Measurements from ENCODE around the gene KLHL7. TPM values are rescaled to one million over a fixed set of nuclear protein-coding genes. Genes with fewer than 3 reads are reported as not detected.
A peak's percentile ranks its signal among the peaks of the same experiment; 100 is the strongest.

KLHL7 gene, protein sequence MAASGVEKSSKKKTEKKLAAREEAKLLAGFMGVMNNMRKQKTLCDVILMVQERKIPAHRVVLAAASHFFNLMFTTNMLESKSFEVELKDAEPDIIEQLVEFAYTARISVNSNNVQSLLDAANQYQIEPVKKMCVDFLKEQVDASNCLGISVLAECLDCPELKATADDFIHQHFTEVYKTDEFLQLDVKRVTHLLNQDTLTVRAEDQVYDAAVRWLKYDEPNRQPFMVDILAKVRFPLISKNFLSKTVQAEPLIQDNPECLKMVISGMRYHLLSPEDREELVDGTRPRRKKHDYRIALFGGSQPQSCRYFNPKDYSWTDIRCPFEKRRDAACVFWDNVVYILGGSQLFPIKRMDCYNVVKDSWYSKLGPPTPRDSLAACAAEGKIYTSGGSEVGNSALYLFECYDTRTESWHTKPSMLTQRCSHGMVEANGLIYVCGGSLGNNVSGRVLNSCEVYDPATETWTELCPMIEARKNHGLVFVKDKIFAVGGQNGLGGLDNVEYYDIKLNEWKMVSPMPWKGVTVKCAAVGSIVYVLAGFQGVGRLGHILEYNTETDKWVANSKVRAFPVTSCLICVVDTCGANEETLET
- polyA plus RNA-seq (2011; rRNA removed) (36.3 and 45.4 TPM in 2 replicates), polyA plus RNA-seq (2017; fragmentation: RNase III; extraction: RNeasy Plus Mini Kit Qiagen cat#74134 plus additional on column Dnase treatment) (21.7 to 23.9 TPM (median 23.3 TPM) in 3 replicates), polyA minus RNA-seq (2011; rRNA and poly(A)+ RNA removed) (9.3 and 11.0 TPM in 2 replicates)
- polyA plus RNA-seq (2012; cell fraction: cytosol; rRNA removed): 17.8 and 19.9 TPM in 2 replicates
- 11.9 and 15.0 TPM in 2 replicates for polyA plus RNA-seq (2012; cell fraction: nucleus; rRNA removed)

DNA sequence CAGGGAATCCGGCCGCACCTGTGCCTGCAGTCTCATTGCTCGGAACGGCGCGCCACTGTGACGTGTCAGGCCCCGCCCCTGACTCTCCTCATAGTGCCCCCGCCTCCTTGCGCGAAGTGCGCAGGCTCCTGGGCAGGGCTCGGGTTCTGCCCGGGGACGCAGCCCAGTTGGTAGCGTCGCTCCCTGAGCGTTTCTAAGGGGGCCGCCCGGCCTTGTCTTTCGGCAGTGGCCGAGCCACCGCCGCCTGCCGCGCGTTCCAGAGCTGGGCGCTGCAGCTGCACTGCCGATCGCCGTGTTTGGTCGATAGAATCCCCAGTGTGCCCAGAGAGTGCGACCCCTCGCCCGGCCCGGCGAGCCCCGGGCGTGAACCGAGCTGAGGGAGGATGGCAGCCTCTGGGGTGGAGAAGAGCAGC, at the start of gene KLHL7:
Gene KLHL7 (plus strand): TSS at position 142 of the 413 bp plus-strand sequence. CDS start 242 bp downstream, at position 384.
- CTCF ChIA-PET: interaction anchor here (0.6 to 3.4 kb wide), 8 partner anchors 11 to 545 kb away, joined by 3 to 21 read pairs (median 4); no protein-coding TSS in a partner anchor
- TF ChIP-seq MYC (IDR thresholded peaks at IDR 0.05; ENCODE audit: borderline replicate concordance, low read length) (0 out of 2 replicates have a peak, but pooled peaks have one; percentile 46), GATA3 (IDR thresholded peaks at IDR 0.05; ENCODE audit: borderline replicate concordance) (0 out of 2 replicates have a peak, but pooled peaks have one; percentile 6), KDM1A (IDR thresholded peaks at IDR 0.05; ENCODE audit: low read depth) (no peak), ZFP36 (IDR thresholded peaks at IDR 0.05; ENCODE audit: borderline replicate concordance, partially characterized antibody) (no peak), ZC3H11A (IDR thresholded peaks at IDR 0.05) (no peak), EP300 (IDR thresholded peaks at IDR 0.05) (no peak), CBX8 (IDR thresholded peaks at IDR 0.05) (no peak), RCOR1 (IDR thresholded peaks at IDR 0.05; ENCODE audit: low read depth, low read length) (no peak), POLR2A (IDR thresholded peaks at IDR 0.05; ENCODE audit: low read length) (peak; percentile 92), RARB (CRISPR knock-in tag; IDR thresholded peaks at IDR 0.05) (no peak), HDAC2 (IDR thresholded peaks at IDR 0.05) (no peak), PHF8 (IDR thresholded peaks at IDR 0.05; ENCODE audit: borderline replicate concordance, low read depth) (peak; percentile 91), FOSL2 (IDR thresholded peaks at IDR 0.05) (no peak), FOSL2 (CRISPR knock-in tag; IDR thresholded peaks at IDR 0.05) (no peak), MAFK (IDR thresholded peaks at IDR 0.05; ENCODE audit: partially characterized antibody) (no peak), SMC3 (IDR thresholded peaks at IDR 0.05) (no peak), EHMT2 (IDR thresholded peaks at IDR 0.05; ENCODE audit: low read depth) (no peak), FOXS1 (CRISPR knock-in tag; IDR thresholded peaks at IDR 0.05) (no peak), HOXB13 (CRISPR knock-in tag; IDR thresholded peaks at IDR 0.05; ENCODE audit: low read depth) (no peak), HEYL (CRISPR knock-in tag; IDR thresholded peaks at IDR 0.05) (no peak), SREBF2 (IDR thresholded peaks at IDR 0.05) (no peak), KDM5A (IDR thresholded peaks at IDR 0.05) (no peak; the same call in 1 of the 2 replicates), RAD21 (conservative IDR thresholded peaks at IDR 0.05 in 1 of 2, IDR thresholded peaks at IDR 0.05 in 1 of 2) (no peak), NR3C1 (IDR thresholded peaks at IDR 0.05) (no peak), FOSB (CRISPR knock-in tag; IDR thresholded peaks at IDR 0.05) (no peak), NFE2L2 (conservative IDR thresholded peaks at IDR 0.05; ENCODE audit: low read length) (no peak), HOXB5 (CRISPR knock-in tag; IDR thresholded peaks at IDR 0.05) (no peak), ZSCAN20 (CRISPR knock-in tag; IDR thresholded peaks at IDR 0.05) (no peak), JUN (IDR thresholded peaks at IDR 0.05) (peak in 1 of 2 experiments; percentile 71; a peak in 2 of 5 replicates)
- TF ChIP-seq, protein P1, sequence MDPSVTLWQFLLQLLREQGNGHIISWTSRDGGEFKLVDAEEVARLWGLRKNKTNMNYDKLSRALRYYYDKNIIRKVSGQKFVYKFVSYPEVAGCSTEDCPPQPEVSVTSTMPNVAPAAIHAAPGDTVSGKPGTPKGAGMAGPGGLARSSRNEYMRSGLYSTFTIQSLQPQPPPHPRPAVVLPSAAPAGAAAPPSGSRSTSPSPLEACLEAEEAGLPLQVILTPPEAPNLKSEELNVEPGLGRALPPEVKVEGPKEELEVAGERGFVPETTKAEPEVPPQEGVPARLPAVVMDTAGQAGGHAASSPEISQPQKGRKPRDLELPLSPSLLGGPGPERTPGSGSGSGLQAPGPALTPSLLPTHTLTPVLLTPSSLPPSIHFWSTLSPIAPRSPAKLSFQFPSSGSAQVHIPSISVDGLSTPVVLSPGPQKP (IDR thresholded peaks at IDR 0.05; ENCODE audit: low read depth, low read length): no peak
- TF ChIP-seq, protein P2, sequence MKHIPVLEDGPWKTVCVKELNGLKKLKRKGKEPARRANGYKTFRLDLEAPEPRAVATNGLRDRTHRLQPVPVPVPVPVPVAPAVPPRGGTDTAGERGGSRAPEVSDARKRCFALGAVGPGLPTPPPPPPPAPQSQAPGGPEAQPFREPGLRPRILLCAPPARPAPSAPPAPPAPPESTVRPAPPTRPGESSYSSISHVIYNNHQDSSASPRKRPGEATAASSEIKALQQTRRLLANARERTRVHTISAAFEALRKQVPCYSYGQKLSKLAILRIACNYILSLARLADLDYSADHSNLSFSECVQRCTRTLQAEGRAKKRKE (CRISPR knock-in tag; IDR thresholded peaks at IDR 0.05; ENCODE audit: low read depth): no peak
- TF ChIP-seq, protein P3, sequence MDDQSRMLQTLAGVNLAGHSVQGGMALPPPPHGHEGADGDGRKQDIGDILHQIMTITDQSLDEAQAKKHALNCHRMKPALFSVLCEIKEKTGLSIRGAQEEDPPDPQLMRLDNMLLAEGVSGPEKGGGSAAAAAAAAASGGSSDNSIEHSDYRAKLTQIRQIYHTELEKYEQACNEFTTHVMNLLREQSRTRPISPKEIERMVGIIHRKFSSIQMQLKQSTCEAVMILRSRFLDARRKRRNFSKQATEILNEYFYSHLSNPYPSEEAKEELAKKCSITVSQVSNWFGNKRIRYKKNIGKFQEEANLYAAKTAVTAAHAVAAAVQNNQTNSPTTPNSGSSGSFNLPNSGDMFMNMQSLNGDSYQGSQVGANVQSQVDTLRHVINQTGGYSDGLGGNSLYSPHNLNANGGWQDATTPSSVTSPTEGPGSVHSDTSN (IDR thresholded peaks at IDR 0.05): no peak
- TF ChIP-seq, protein P4, sequence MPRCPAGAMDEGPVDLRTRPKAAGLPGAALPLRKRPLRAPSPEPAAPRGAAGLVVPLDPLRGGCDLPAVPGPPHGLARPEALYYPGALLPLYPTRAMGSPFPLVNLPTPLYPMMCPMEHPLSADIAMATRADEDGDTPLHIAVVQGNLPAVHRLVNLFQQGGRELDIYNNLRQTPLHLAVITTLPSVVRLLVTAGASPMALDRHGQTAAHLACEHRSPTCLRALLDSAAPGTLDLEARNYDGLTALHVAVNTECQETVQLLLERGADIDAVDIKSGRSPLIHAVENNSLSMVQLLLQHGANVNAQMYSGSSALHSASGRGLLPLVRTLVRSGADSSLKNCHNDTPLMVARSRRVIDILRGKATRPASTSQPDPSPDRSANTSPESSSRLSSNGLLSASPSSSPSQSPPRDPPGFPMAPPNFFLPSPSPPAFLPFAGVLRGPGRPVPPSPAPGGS (IDR thresholded peaks at IDR 0.05): peak; percentile 88
- TF ChIP-seq, protein P5, sequence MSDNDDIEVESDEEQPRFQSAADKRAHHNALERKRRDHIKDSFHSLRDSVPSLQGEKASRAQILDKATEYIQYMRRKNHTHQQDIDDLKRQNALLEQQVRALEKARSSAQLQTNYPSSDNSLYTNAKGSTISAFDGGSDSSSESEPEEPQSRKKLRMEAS (IDR thresholded peaks at IDR 0.05): peak; percentile 64
- TF ChIP-seq, protein P6, sequence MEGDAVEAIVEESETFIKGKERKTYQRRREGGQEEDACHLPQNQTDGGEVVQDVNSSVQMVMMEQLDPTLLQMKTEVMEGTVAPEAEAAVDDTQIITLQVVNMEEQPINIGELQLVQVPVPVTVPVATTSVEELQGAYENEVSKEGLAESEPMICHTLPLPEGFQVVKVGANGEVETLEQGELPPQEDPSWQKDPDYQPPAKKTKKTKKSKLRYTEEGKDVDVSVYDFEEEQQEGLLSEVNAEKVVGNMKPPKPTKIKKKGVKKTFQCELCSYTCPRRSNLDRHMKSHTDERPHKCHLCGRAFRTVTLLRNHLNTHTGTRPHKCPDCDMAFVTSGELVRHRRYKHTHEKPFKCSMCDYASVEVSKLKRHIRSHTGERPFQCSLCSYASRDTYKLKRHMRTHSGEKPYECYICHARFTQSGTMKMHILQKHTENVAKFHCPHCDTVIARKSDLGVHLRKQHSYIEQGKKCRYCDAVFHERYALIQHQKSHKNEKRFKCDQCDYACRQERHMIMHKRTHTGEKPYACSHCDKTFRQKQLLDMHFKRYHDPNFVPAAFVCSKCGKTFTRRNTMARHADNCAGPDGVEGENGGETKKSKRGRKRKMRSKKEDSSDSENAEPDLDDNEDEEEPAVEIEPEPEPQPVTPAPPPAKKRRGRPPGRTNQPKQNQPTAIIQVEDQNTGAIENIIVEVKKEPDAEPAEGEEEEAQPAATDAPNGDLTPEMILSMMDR (IDR thresholded peaks at IDR 0.05): no peak

More for the DNA sequence above, at the start of gene KLHL7:
- Histone ChIP-seq H3K4me2 (peak within 1 kb of the TSS; percentile 82), H3K27ac (peak within 1 kb of the TSS; percentile 86 to 90), H3K4me3 (peak within 1 kb of the TSS; percentile 96), H3K9me3 (no peaks in the 10 kb centered on the region), H3K4me1 (peaks cover 17% of the 10 kb centered on the region; the same call in 2 of the 3 replicates)
- WGBS (ENCODE audit: missing lambda C conversion rate): 2% methylated on average over 14 of the region's 40 CpGs
- POLR2A ChIA-PET: interaction anchor here (0.6 to 1.8 kb wide), 12 partner anchors 8 to 207 kb away, joined by 3 to 20 read pairs (median 4); partner anchors contain the start of gene NUP42
- FAIRE-seq: no peak
- ATAC-seq: peak; percentile 96 to 99
- DNase-seq (ENCODE audit: low read depth in 1 of 2, low spot score in 1 of 2): peak; percentile 76 to 93
